ENCODE data around the gene KRTAP1-4.

DNA sequence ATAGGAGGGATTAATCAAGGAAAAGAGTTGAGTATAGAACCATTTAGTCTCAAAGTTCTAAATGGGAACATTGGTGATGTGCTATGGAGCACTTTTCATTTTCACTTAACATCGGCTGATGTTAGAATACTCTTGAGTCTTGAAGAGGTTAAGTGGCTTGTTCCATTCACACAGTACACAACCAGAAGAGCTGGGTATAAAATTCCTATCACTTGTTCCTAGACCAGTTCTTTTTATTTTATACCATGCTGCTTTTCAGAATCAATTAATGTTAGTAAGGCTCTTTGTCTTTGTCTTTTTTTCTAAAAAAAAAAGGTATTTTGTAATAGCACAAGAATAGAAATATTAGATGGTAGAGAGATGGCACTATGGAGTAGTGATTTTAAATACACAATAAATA is 13.0 kb upstream of the KRTAP1-4 start:
- TF ChIP-seq CTCF (IDR thresholded peaks at IDR 0.05; ENCODE audit: insufficient read depth, low read length) (no peak), POLR2AphosphoS5 (IDR thresholded peaks at IDR 0.05; ENCODE audit: low read depth) (no peak), SPI1 (IDR thresholded peaks at IDR 0.05; ENCODE audit: borderline replicate concordance, low read depth) (no peak)
- TF ChIP-seq, protein P1, sequence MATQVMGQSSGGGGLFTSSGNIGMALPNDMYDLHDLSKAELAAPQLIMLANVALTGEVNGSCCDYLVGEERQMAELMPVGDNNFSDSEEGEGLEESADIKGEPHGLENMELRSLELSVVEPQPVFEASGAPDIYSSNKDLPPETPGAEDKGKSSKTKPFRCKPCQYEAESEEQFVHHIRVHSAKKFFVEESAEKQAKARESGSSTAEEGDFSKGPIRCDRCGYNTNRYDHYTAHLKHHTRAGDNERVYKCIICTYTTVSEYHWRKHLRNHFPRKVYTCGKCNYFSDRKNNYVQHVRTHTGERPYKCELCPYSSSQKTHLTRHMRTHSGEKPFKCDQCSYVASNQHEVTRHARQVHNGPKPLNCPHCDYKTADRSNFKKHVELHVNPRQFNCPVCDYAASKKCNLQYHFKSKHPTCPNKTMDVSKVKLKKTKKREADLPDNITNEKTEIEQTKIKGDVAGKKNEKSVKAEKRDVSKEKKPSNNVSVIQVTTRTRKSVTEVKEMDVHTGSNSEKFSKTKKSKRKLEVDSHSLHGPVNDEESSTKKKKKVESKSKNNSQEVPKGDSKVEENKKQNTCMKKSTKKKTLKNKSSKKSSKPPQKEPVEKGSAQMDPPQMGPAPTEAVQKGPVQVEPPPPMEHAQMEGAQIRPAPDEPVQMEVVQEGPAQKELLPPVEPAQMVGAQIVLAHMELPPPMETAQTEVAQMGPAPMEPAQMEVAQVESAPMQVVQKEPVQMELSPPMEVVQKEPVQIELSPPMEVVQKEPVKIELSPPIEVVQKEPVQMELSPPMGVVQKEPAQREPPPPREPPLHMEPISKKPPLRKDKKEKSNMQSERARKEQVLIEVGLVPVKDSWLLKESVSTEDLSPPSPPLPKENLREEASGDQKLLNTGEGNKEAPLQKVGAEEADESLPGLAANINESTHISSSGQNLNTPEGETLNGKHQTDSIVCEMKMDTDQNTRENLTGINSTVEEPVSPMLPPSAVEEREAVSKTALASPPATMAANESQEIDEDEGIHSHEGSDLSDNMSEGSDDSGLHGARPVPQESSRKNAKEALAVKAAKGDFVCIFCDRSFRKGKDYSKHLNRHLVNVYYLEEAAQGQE (IDR thresholded peaks at IDR 0.05; ENCODE audit: insufficient replicate concordance, low read depth) = no peak

Measured in HL-60 (cell line).